ENCODE results near the gene PHF2.
A peak's percentile ranks its signal among the peaks of the same experiment; 100 is the strongest.

Gene PHF2

GRCh38 chr9:93574091-93574899, 2.1 kb upstream of the PHF2 start:
- DNase-seq: no peak
- TF ChIP-seq POLR2A (IDR thresholded peaks at IDR 0.05; ENCODE audit: low read length): no peak
- TF ChIP-seq GATA1 (IDR thresholded peaks at IDR 0.05; ENCODE audit: low read depth, low read length): no peak

GRCh38 chr9:93574900-93575795, 1.2 kb upstream of the PHF2 start:
- DNase-seq: no peak
- TF ChIP-seq POLR2A (IDR thresholded peaks at IDR 0.05; ENCODE audit: low read length): no peak
- TF ChIP-seq GATA1 (IDR thresholded peaks at IDR 0.05; ENCODE audit: low read depth, low read length): no peak

- TF ChIP-seq GATA1 (IDR thresholded peaks at IDR 0.05; ENCODE audit: low read depth, low read length) (no peak), POLR2A (IDR thresholded peaks at IDR 0.05; ENCODE audit: low read length) (peak; percentile 82)
- peak; percentile 81 to 85 for DNase-seq
Observed at GRCh38 chr9:93575796-93576257, 557 bp upstream of the PHF2 start.

- TF ChIP-seq GATA1 (IDR thresholded peaks at IDR 0.05; ENCODE audit: low read depth, low read length): no peak
- TF ChIP-seq POLR2A (IDR thresholded peaks at IDR 0.05; ENCODE audit: low read length): peak; percentile 21
- DNase-seq: peak; percentile 54 to 68
Observed at GRCh38 chr9:93577078-93577974, 942 bp downstream of the PHF2 start.

DNA sequence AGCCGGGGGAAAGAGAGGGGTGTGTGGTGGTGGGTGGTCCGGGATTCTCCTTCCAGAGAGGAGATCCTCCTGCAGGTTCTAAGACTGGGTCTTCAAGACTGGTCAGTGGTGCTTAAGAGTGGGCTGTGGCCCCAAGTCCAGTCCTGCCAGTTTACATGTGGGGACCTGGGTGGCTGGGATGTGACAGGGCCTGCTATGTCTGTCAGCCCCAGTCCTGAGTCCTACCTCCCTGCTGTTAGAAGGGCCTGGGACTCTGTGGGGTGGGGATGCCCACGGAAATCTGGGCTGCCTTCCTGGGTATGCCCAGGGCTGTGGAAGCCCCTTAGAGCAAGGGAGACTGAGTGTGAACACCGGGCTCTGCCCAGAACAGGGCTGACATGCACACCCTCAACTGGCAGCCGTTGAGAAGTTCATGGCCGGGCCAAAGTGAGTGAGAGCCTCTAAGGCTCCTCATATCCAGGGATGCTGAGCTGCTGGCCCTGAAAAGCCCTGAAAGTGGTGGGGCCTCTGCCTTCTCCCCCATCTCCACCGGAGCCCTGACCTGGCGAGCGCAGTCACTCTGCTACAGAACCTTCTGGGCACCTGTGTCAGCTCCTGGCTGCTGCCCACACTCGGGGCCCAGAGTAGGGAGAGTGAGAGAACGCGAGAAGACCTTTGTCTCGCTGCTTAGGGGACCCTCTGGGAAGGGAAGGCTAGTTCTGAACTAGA, 1.7 kb downstream of the PHF2 start:
- TF ChIP-seq GATA1 (IDR thresholded peaks at IDR 0.05; ENCODE audit: low read depth, low read length): no peak
- no peak for TF ChIP-seq POLR2A (IDR thresholded peaks at IDR 0.05; ENCODE audit: low read length)
- DNase-seq: no peak

GRCh38 chr9:93578844-93579243, 2.5 kb downstream of the PHF2 start:
- TF ChIP-seq POLR2A (IDR thresholded peaks at IDR 0.05; ENCODE audit: low read length): no peak
- TF ChIP-seq GATA1 (IDR thresholded peaks at IDR 0.05; ENCODE audit: low read depth, low read length): no peak
- DNase-seq: no peak

GRCh38 chr9:93579711-93580516, 3.5 kb downstream of the PHF2 start:
- DNase-seq: no peak
- TF ChIP-seq POLR2A (IDR thresholded peaks at IDR 0.05; ENCODE audit: low read length) (no peak), GATA1 (IDR thresholded peaks at IDR 0.05; ENCODE audit: low read depth, low read length) (no peak)

DNA sequence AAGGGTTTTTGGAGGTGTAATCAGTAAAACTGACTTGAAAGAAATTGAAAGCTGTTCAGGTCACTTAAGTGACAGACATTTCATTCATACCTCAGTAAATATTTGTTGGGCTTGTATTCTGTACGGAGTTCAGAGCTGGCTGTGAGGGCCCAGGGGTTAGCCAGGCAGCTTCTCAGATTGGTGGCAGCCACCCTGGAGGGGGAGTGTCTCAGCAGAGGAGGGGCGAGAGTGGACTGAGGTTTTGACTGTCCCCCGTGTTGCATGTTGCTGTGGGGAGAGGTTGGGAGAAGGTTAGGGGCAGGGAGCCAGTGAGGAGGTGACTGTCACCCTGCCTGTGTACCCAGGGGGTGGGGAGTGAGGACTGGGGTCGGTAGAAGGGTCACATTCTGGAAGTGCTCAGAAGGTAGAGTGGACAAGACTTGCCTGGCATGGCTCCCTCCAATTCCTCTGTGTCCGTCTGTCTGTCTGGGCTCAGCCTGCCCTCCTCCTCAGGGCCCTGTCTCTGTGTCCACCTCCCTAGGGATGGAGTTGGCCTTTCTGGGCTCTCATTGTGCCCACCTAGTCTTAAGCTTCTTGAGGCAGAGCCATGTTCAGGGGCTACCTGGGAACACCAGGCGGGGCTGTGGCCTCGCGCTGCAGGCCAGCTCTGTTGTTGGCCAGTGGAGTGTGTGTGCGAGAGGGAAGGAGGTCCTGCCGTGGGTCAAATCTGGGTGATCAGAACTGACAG, 4.4 kb downstream of the PHF2 start:
- no peak for DNase-seq
- TF ChIP-seq GATA1 (IDR thresholded peaks at IDR 0.05; ENCODE audit: low read depth, low read length): no peak
- TF ChIP-seq POLR2A (IDR thresholded peaks at IDR 0.05; ENCODE audit: low read length): no peak

DNA sequence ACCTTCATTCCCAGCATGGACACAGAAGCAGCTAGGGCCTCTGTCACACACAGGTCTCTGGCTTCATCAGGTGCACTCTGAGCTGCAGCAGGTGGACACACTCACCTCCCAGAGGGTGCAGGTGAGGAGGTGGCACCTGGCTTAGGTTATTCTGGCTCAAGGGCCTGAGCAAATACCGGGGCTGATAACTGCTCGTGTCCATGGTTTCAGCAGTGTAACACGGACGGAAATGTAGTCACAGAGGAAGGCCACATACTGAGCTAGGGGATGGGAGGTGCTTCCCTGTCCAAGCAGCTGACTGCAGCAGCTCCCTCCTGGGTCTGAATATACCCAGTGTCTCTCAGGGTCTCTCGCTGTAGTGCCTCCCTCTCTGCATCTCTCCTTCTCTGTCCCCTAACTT, 5.7 kb downstream of the PHF2 start:
- TF ChIP-seq POLR2A (IDR thresholded peaks at IDR 0.05; ENCODE audit: low read length) (no peak), GATA1 (IDR thresholded peaks at IDR 0.05; ENCODE audit: low read depth, low read length) (no peak)
- DNase-seq: no peak

DNA sequence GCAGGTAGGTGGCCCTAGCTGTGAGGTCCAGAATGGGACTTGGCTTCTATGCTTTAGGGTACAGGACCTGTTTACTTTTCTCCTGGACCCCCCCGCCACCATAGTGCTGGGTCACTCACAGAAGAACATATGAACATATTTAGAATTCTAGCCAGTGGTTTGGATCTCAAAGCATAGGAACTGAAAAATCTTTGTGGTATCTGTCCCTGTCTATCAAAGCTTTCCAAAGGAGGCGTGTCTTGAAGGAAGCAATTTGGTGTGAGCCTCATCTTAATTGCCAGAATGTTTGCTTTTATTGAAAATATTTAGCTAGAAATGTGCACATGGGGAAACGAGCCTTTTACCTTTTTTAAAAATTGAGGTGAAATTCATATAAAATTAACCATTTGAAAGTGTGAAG, 6.2 kb downstream of the PHF2 start:
- TF ChIP-seq POLR2A (IDR thresholded peaks at IDR 0.05; ENCODE audit: low read length) (no peak), GATA1 (IDR thresholded peaks at IDR 0.05; ENCODE audit: low read depth, low read length) (no peak)
- no peak for DNase-seq

GRCh38 chr9:93585259-93585658, 8.9 kb downstream of the PHF2 start:
- no peak for DNase-seq
- TF ChIP-seq POLR2A (IDR thresholded peaks at IDR 0.05; ENCODE audit: low read length) (no peak), GATA1 (IDR thresholded peaks at IDR 0.05; ENCODE audit: low read depth, low read length) (no peak)
